ENCODE measurements around the gene DNMT3B.

- TF ChIP-seq EZH2 (IDR thresholded peaks at IDR 0.05; ENCODE audit: borderline replicate concordance, insufficient read depth, low read depth, low read length, poor library complexity, severe bottlenecking) (no peak), CTCF (IDR thresholded peaks at IDR 0.05) (no peak)
Observed at GRCh38 chr20:32756156-32756555, 6.0 kb upstream of the DNMT3B start.
